ENCODE data around the gene MYL1. TPM values are rescaled to one million over a fixed set of nuclear protein-coding genes. Genes with fewer than 3 reads are reported as not detected.

Gene MYL1
- 0.24 TPM in 1 of 2 replicates, not detected in the other for total RNA-seq (2014; rRNA removed; shearing (Covaris generic))

DNA sequence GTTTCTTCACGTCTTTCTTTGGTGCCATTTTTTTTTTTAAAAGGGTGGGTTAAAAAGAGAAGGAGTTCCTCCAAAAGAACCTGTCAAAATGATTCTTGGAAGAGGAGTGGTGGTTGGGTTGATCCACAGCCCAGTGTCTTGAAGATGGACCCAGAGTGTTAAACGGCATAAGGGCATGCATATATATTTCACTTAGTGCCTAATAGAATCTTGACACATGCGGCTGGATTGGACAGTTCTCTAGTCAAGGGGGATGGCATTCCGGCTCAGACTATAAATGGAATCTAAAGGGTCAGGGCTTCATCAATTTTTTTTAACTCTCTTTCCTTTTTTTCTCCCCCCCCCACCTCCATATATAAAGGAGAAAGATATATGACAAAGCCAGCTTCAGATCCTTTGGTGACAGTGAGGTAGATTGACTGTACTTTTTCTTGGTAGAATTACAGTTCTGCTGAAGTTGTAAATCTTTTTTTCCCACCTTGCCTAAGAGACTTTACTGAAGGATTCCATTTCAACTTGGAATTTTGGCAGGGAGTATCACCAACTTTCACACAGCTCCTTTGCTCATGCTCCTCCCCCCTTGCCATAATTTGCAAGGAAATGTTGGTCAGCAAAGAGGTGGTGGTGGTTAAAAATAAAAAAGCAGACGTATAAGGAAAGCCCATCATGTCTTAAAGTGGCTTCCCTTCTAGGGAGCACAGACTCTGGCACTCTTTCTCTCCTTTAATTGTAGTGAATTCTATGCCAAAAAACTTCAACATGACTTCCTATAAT lies at the start of gene MYL1:
Gene MYL1, minus strand, starts transcription at position 160 of the 774 bp plus-strand sequence. Its CDS starts 132 bp downstream, at position 28.
- no peak for DNase-seq (ENCODE audit: low spot score)

DNA sequence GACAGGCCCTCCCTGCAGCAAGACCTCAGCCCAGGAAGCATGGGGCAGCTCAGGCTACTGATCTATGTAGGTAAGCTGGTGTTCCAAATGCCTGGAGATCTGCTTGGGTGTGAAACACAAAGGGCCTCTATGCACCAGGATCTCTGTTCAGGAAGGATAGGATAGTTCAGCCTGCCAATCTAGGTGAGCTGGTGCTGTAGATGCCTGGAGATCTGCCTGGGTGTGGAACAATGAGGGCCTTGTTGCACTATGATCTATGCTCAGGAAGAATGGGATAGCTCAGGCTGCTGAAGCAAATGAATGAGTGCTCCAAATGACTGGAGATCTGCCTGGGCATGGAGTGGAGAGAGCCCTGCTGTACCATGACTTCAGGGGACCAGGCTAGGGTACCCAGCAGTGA lies 48.9 kb upstream of the MYL1 start:
- DNase-seq (ENCODE audit: low spot score), result no peak

DNA sequence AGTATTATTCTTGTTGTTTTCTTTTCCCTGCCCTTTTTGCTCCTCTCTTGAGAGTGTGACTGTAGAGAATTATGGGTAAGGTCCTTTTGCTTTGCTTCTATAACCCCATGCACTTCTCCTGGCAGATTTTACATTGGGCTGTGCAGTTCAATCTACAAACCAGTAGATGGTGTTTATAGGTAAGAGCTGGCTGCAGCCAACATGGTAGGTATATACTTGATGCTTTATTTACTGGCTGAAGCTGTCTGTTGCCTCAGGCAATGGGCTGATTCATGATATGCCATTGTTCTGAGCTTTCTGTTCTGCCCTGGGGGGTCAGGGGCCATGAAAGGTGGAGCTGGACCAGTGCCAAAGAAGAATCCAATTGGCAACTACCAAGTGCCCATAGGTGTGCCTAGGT lies 48.3 kb upstream of the MYL1 start:
- DNase-seq (ENCODE audit: low spot score), result no peak

DNA sequence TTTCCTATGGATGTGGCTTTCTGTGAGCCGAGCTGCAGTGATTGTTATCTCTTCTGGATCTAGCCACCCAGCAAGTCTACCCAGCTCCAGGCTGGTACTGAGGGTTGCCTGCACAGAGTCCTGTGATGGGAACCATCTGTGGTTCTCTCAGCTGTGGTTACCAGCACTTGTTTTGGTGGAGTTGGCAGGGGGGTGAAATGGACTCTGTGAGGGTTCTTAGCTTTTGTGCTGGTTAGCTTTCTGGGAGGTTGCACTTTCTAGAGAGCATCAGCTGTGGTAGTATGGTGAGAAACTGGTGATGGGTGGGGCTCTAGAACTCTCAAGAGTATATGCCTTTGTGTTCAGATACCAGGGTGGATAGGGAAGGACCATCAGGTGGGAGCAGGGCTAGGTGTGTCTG lies 45.4 kb upstream of the MYL1 start:
- no peak for DNase-seq (ENCODE audit: low spot score)

DNA sequence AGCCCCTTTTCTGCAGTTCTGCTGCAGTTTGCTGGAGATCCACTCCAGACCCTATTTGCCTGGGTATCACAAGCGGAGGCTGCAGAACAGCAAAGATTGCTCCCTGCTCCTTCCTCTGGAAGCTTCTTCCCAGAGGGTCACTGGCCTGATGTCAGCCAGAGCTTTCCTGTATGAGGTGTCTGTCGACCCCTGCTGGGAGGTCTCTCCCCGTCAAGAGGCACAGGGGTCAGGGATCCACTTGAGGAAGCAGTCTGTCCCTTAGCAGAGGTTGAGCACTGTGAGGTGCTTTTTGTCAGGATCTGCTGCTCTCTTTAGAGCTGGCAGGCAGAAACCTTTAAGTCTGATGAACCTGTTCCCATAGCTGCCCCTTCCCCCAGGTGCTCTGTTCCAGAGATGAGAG lies 42.0 kb upstream of the MYL1 start:
- DNase-seq (ENCODE audit: low spot score), result no peak

DNA sequence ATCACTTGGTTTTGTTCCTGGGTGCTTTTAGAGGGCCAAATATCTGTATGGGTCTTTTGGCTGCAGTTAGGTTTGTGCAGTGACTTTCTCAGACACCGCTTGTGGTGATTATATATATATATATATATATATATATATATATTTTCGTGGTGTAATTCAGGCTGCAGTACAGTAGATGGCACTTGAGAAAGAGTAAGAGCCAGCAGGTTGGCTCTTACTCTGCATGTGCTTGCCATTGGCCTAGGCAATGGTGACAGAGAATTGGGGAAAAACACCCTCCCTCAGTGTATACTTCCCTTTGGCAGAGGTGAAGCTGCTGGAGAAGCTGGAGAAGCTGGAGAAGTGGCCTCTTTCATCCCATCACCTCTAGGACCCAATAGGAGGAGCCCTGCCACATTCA lies 22.2 kb upstream of the MYL1 start:
- DNase-seq (ENCODE audit: low spot score), result no peak

DNA sequence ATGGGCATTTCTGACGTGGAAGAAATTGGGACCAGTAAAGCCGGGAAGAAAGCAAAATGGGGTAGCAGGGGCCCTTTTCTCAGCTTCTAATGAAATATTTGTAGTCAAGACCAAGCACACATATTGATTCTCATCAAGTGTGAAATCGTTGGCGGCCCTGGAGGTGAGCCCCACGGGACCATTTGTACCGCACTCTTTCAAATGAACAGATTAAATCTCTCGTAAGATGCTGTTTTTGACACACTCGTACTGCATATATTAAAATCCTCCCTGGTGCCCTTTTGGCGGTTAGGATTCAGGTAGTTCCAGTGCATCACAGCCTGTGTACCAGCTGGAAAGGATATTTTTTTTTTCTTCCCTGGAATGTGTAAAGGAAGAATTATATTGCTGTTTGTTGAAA lies 9.9 kb upstream of the MYL1 start:
- no peak for DNase-seq (ENCODE audit: low spot score)

DNA sequence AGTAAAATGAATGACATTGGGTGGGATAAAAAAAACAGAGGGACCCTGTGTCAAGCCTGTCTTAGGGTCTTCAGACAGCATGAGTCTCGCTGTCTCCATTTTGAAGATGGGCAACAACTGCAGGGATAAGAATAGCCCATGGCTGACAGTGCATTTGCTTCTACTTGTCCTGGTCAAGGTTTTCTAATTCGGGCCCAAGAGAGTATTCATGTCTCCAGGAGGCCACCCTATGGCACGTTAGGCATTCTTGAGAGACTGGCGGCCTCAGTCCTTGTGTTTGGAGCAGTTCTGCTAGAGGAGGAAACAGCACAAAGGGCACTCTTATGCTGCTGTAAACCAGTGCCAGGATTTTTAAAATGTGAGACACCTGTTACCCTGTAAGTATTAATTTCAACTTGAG lies 9.5 kb upstream of the MYL1 start:
- DNase-seq (ENCODE audit: low spot score), result no peak

DNA sequence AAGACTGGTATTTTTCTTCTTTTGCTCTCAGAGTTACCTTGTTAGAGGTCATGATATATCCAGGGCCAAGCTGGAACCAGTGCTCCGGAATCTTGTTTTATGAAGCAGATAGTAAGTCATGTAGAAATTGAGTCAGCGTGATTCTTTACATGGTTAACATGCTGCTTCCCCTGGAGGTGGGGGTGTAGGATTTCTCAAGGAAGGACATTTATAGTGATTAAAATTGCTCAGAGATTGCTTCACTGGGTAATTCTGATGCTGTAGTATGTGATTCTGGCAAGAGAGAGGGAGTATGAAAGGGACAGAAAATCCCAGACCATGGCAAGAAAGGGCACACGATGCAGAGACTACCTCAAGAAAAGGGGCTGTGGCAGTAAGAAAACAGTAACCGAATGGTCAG lies 8.0 kb upstream of the MYL1 start:
- DNase-seq (ENCODE audit: low spot score), result no peak

DNA sequence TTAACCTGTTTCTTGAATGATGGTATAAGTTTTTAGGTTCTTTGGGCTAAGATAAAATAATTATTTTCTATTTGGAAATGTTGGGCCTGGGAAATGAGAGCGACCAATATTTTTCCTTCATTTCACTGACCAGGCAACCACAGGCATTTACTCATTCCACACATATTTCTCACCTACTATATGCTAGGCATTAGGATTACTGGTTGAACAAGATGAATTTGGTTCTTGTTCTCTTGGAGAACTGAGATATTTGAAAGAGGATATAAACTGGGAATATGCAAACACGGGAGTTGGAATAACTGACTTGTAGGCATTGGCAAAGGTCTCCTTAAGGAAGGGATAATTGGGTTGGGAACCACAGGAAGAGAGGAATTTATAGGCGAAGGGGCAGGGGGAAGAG lies 3.9 kb upstream of the MYL1 start:
- DNase-seq (ENCODE audit: low spot score), result peak; percentile 27

DNA sequence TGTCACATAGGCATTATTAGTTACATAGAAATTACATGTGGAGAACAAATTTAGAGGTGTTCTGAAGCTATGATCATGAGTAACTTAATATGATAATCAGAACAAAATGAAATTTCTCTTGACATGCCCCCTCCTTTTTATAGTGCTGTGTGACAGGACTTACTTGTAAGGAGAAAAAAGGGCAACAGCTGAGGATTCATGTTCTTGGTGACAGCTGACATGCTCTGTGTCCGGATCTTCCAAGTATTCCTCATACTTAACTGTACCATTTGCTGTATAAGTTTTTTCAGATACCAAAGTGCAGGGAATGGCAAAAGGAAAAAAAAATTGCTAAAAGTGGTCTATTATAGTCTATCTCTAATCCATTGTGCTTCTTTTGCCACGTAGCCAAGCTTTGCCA lies 3.5 kb upstream of the MYL1 start:
- DNase-seq (ENCODE audit: low spot score), result no peak

DNA sequence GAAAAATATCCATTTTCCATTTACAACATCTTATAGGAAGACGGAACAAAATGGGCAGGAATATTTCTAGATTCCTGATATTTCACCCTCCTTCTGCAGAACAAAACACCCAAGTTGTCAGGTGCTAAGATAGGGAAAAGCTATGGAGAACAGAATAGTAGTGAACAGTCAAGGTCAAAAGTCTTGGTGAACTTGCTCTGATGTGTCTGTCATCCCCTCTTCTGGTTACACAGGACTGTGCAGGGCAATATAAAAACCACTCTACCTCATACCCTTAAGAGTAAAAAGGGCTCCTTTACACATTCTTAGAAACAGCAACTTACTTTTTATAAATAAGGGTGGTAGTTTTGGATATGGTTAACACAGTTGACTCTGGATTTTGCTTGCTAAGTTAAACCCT lies 4.4 kb downstream of the MYL1 start:
- no peak for DNase-seq (ENCODE audit: low spot score)

DNA sequence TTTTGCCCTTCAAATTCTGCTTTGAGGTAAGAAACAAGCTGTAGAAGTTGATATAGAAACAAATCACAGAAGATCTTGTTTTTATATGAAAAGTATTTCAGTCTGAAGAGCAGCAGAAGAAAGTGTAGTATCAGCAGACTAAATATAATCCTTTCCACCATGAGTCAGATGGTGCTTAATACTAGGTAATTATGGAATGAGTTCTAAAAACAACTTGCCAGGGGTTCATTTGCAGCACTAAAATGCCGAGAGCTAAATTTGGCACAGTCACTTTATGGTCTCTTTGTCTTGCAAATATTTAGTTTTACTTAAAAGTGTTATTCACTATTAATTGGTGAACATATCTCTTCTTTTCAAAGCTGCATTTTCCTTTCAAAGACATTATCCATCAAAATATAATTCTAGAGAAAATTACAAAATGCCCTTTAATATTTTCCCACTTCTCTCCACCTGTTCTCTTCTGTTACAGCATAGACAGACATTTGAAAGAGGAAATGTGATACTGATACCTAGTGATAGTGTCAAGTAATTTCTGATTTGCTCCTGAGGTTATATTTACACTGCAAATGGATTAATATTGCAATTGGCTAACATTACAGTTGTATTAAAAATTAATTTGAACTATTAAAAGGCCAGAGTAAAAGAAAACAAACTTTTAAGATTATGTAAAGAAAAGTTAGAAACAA lies 5.3 kb downstream of the MYL1 start:
- DNase-seq (ENCODE audit: low spot score), result no peak

DNA sequence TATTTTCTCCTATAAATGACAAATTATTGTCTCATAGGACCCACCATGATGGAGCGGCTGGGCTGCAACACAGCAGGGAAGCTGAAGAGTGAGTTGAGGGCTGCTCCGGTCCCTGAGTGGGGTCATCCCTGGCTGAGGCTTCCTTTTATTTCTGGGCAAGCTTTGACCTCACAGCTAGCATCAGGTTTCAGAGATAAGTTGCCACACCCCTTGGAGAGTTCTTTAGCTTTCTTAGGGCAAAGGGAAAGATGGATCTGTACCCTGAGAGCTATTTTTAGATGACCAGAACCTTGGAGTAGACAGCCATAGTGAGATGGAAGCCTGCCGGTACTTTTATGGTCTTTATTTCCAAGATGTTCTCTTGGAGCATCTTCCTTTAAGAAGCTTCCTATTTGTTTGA lies 11.5 kb downstream of the MYL1 start:
- no peak for DNase-seq (ENCODE audit: low spot score)

DNA sequence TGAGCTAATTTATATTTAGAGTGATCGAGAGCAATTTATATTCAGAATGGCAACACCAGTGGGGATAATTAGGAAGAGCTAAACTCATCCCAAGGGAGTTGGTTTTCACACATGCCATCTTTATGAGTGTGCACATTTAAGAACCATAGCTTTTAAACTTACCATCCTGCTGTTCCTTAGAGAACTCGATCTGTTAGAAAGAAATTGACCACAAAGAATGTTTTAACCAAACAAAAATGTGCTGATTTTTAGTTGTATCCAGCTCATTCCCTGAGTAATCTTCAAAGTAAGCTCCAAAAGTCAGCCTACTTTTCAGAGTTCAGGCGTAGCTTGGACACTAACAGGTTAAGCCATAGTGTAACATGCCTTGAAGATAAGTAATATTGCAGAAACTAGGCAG lies 12.6 kb downstream of the MYL1 start:
- peak; percentile 36 for DNase-seq (ENCODE audit: low spot score)

DNA sequence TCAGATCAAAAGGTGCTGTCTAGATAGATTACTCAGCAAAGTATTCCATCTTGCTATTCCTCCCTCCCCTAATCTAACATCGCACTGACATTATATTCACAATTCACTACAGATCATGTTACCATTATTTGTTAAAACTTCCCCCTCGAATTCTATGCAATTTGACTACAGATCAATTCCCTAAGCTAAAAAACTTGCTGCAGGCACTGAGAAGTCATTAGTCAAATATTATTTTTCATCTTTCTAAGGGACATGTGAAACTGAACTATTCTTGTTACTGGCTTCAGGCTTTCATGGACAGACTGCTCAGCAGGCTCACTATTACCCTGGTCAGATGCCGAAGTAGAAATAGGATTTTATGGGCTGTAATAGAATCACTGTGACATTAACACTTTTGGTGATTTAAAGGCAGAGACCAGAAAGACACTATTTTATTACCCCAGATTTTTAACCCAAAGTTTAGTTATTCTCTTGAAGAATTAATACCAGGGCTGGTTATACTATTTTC lies 15.1 kb downstream of the MYL1 start:
- no peak for DNase-seq (ENCODE audit: low spot score)

DNA sequence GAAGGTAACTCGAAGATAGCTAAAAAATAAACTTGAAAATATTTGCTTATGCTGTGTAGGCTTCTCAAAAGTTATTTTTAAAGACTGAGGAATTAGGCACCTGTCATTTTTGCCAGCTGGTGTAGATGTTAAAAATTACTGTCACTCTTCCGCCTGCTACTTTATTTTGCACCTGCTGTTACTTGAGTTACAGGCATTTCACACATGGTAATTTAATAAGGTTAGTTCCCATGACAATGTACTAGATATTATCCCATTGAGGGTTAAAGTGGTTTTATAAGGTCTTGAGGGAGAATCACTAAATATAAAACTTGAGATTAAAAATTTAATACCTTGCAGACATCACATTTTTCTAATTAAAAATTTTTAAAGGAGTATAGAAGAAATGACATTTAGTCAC lies 26.6 kb downstream of the MYL1 start:
- no peak for DNase-seq (ENCODE audit: low spot score)

DNA sequence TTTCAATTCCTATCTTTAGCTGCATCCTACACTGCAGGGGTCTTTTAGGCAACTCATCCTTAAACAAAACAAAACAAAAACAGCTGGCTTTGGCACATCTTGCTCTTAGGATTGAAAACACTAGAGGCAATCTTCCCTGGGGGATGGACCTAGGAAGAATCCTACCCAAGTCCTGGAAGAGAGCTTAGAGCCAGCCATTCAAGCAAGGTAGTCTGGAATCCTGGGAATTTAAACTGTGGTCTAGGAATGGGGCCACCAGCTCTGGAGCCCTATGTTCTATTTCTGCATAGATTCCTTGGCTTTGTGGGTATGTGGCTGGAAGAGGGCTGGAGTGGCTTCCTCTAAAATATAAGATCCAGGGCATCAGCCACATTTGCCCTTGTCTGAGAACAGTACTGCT lies 27.7 kb downstream of the MYL1 start:
- no peak for DNase-seq (ENCODE audit: low spot score)

DNA sequence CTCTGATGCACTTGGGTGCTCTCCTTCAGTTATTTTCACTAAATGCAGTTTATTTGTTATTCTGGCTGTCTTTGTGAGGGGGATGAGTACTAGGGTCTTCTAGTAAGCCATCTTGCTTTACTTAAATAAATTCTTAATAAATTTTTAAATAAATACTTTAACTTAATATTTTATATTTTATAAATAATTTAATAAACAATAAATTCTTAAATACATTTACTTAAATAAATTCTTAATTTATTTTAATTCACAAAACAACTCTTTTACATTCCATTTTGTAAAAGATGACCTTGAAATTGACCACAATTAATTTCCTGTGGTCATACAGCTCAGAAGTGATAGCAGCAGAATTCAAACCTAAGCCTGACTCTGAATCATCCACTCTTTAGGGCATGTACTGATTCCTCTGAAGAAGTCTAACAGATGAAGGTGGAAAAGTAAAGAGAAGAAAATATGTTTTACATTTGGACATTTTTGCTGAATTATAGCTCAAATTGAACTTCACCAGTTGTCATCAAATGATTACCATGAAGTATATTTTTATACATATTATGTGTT lies 28.8 kb downstream of the MYL1 start:
- no peak for DNase-seq (ENCODE audit: low spot score)

DNA sequence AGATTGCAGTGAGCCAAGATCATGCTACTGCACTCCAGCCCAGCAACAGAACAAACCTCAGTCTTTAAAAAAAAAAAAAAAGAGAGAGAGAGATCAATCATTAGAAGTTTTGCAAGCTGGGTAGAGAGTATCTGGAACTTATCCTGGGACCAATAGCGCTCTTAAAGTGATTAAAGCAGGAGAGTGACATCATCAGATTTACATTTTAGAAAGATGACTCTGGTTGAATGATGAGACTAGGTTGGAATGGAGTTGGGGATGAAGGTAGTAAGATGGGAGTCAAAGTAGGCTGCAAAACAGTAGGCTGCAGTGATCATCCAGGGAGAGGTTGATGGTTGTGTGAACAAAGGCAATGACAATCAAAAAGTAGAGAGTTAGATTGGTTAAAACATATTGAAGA lies 37.8 kb downstream of the MYL1 start:
- DNase-seq (ENCODE audit: low spot score), result no peak

DNA sequence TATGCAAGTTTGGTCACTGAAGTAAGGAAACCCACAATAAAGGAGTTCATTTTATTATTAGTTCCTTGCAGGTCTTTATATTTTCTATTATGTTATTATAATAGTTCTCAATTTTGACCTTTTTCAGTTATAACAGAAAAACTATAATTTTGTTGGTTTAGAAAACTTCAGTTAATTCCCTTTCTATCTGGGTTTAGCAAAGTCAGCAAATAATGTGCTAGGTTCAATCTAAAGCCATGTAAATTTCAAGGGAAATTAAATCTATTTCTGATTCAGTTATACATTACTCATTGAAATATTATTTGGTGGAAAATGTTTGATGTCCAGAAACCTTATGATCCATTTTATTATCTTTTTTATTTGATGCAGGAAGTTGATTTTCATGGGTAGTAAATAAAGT lies 43.7 kb downstream of the MYL1 start:
- no peak for DNase-seq (ENCODE audit: low spot score)

DNA sequence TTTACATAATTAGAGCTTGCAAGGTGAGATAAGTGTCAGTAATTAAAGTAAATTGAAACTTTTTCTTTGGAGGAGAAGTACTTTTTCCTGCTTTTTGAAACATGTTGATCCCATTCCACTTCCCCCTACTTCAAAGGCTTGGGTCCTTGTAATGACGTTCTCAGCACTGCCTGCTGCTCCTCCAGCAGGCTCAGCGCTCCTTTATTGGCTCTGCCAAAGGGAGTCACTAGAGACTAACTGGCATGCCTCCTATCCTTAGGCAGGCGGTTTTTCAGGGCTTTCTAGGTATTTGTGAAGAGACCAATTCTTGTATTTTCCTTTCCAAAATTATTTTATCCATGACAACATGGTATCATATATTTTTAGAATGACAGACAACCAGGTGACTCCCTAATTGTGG lies 45.8 kb downstream of the MYL1 start:
- DNase-seq (ENCODE audit: low spot score), result no peak

DNA sequence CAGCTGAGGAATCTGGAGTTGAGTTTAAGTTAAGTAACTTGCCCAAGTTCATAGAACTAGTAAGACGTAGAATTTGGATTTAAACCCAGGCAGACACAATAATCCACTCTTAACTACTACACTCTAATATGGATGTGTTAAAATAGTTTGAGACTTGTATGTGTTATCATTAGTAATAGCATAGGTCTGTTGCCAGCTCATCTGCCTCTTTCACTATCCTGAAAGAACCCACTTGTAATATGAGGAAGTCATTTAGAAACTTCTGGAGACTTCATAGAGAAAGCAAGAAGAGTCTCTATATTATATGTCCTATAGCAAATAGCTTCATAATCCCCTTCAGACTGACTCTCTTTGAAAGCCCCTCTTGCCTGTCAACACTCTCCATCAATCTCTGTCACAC lies 46.7 kb downstream of the MYL1 start:
- DNase-seq (ENCODE audit: low spot score), result no peak

Measured in A172 (cell line).